ENCODE results near the gene UGT1A3. TPM values are rescaled to one million over a fixed set of nuclear protein-coding genes. Genes with fewer than 3 reads are reported as not detected.
"Not testable (repeated sequence)": the region's sequence is repeated elsewhere in the genome, so short reads cannot be mapped to it uniquely, and the experiment has no call there.

The UGT1A3 gene
- total RNA-seq, 2 experiments from 2014 or later, result not detected

- ATAC-seq (ENCODE audit: low read depth) (no peak), DNase-seq (no peak)
- Mint-ChIP-seq H3K36me3 (no peaks in the 10 kb centered on the region), H3K27ac (no peak overlapping the region), H3K4me3 (no peak overlapping the region), H3K4me1 (no peaks in the 10 kb centered on the region), H3K9me3 (no peaks in the 10 kb centered on the region), H3K27me3 (peaks cover 34% of the 10 kb centered on the region)
- POLR2A ChIA-PET, result no interaction called here
Observed at GRCh38 chr2:233698740-233699139, 30.1 kb upstream of the UGT1A3 start.

GRCh38 chr2:233699424-233700027 is 29.3 kb upstream of the UGT1A3 start:
- Mint-ChIP-seq H3K36me3 (peaks cover 2% of the 10 kb centered on the region), H3K27me3 (peaks cover 37% of the 10 kb centered on the region), H3K27ac (no peak overlapping the region), H3K4me3 (no peak overlapping the region), H3K9me3 (peaks cover 1% of the 10 kb centered on the region), H3K4me1 (no peaks in the 10 kb centered on the region)
- POLR2A ChIA-PET, result no interaction called here
- no peak for ATAC-seq (ENCODE audit: low read depth)
- no peak for DNase-seq

GRCh38 chr2:233700028-233700635 is 28.7 kb upstream of the UGT1A3 start:
- Mint-ChIP-seq H3K27me3 (peaks cover 40% of the 10 kb centered on the region), H3K27ac (no peak overlapping the region)

GRCh38 chr2:233700842-233701241 is 28.0 kb upstream of the UGT1A3 start:
- H3K9me3 Mint-ChIP-seq; DNase-seq; POLR2A ChIA-PET; H3K36me3 Mint-ChIP-seq; H3K27ac Mint-ChIP-seq; H3K4me3 Mint-ChIP-seq; ATAC-seq (ENCODE audit: low read depth); H3K4me1 Mint-ChIP-seq: not testable (repeated sequence)
- peaks cover 40% of the 10 kb centered on the region for H3K27me3 Mint-ChIP-seq

More at GRCh38 chr2:233700028-233700635, 28.7 kb upstream of the UGT1A3 start:
- POLR2A ChIA-PET, result no interaction called here
- H3K36me3 Mint-ChIP-seq, result peaks cover 2% of the 10 kb centered on the region
- H3K4me1 Mint-ChIP-seq, result no peaks in the 10 kb centered on the region
- DNase-seq (no peak), ATAC-seq (ENCODE audit: low read depth) (no peak)
- peaks cover 1% of the 10 kb centered on the region for H3K9me3 Mint-ChIP-seq
- no peak overlapping the region for H3K4me3 Mint-ChIP-seq

GRCh38 chr2:233702238-233702637 is 26.6 kb upstream of the UGT1A3 start:
- DNase-seq, result no peak
- peaks cover 1% of the 10 kb centered on the region for H3K9me3 Mint-ChIP-seq
- POLR2A ChIA-PET, result interaction anchor here (0.8 kb wide), 1 partner anchor 106 kb away, joined by 4 read pairs; no protein-coding TSS in a partner anchor
- no peaks in the 10 kb centered on the region for H3K4me1 Mint-ChIP-seq
- no peak for ATAC-seq (ENCODE audit: low read depth)
- H3K4me3 Mint-ChIP-seq, result no peak overlapping the region
- peaks cover 30% of the 10 kb centered on the region for H3K27me3 Mint-ChIP-seq
- H3K27ac Mint-ChIP-seq, result no peak overlapping the region
- H3K36me3 Mint-ChIP-seq, result peaks cover 2% of the 10 kb centered on the region

GRCh38 chr2:233705911-233706506 is 22.8 kb upstream of the UGT1A3 start:
- Mint-ChIP-seq H3K4me3 (no peak overlapping the region), H3K36me3 (peaks cover 2% of the 10 kb centered on the region), H3K9me3 (peaks cover 1% of the 10 kb centered on the region), H3K27ac (no peak overlapping the region), H3K27me3 (peaks cover 34% of the 10 kb centered on the region), H3K4me1 (no peaks in the 10 kb centered on the region)
- POLR2A ChIA-PET, result no interaction called here
- DNase-seq (no peak), ATAC-seq (ENCODE audit: low read depth) (no peak)

GRCh38 chr2:233706720-233707119 is 22.1 kb upstream of the UGT1A3 start:
- no peak overlapping the region for H3K4me3 Mint-ChIP-seq
- DNase-seq (no peak), ATAC-seq (ENCODE audit: low read depth) (no peak)
- peaks cover 2% of the 10 kb centered on the region for H3K36me3 Mint-ChIP-seq
- POLR2A ChIA-PET, result no interaction called here
- peaks cover 1% of the 10 kb centered on the region for H3K9me3 Mint-ChIP-seq
- peaks cover 31% of the 10 kb centered on the region for H3K27me3 Mint-ChIP-seq
- H3K4me1 Mint-ChIP-seq, result peaks cover 3% of the 10 kb centered on the region
- H3K27ac Mint-ChIP-seq, result no peak overlapping the region

GRCh38 chr2:233707940-233708644 is 20.8 kb upstream of the UGT1A3 start:
- Mint-ChIP-seq H3K27me3 (peaks cover 25% of the 10 kb centered on the region), H3K36me3 (peaks cover 2% of the 10 kb centered on the region), H3K9me3 (peaks cover 1% of the 10 kb centered on the region), H3K27ac (no peak overlapping the region), H3K4me1 (peaks cover 7% of the 10 kb centered on the region), H3K4me3 (no peak overlapping the region)
- POLR2A ChIA-PET, result no interaction called here
- DNase-seq, result no peak
- ATAC-seq (ENCODE audit: low read depth), result no peak

- ATAC-seq (ENCODE audit: low read depth) (no peak), DNase-seq (no peak)
- POLR2A ChIA-PET, result no interaction called here
- peaks cover 2% of the 10 kb centered on the region for H3K36me3 Mint-ChIP-seq
- peaks cover 14% of the 10 kb centered on the region for H3K4me1 Mint-ChIP-seq
- H3K9me3 Mint-ChIP-seq, result peaks cover 1% of the 10 kb centered on the region
- H3K27me3 Mint-ChIP-seq, result peaks cover 26% of the 10 kb centered on the region
- H3K4me3 Mint-ChIP-seq, result no peak overlapping the region
- H3K27ac Mint-ChIP-seq, result no peak overlapping the region
Observed at GRCh38 chr2:233708942-233709341, 19.9 kb upstream of the UGT1A3 start.

- H3K36me3 Mint-ChIP-seq, result no peaks in the 10 kb centered on the region
- no peak overlapping the region for H3K4me3 Mint-ChIP-seq
- H3K27me3 Mint-ChIP-seq, result peaks cover 35% of the 10 kb centered on the region
- H3K27ac Mint-ChIP-seq, result no peak overlapping the region
- H3K4me1 Mint-ChIP-seq, result peaks cover 21% of the 10 kb centered on the region
- H3K9me3 Mint-ChIP-seq, result no peaks in the 10 kb centered on the region
- ATAC-seq (ENCODE audit: low read depth), result peak; percentile 70
- DNase-seq, result peak; percentile 77
- POLR2A ChIA-PET, result no interaction called here
Observed at GRCh38 chr2:233711312-233712008, 17.4 kb upstream of the UGT1A3 start.

- POLR2A ChIA-PET, result no interaction called here
- no peaks in the 10 kb centered on the region for H3K9me3 Mint-ChIP-seq
- no peaks in the 10 kb centered on the region for H3K36me3 Mint-ChIP-seq
- peaks cover 21% of the 10 kb centered on the region for H3K4me1 Mint-ChIP-seq
- no peak within 1 kb of the TSS for H3K27ac Mint-ChIP-seq
- no peak for DNase-seq
- peaks cover 33% of the 10 kb centered on the region for H3K27me3 Mint-ChIP-seq
- no peak within 1 kb of the TSS for H3K4me3 Mint-ChIP-seq
- no peak for ATAC-seq (ENCODE audit: low read depth)
Observed at GRCh38 chr2:233712611-233713261, 16.1 kb upstream of the UGT1A3 start, which contains the start of gene UGT1A5. TSS of gene UGT1A5 (plus strand) at chr2:233712907. CDS start at chr2:233712992, 85 bp downstream.

GRCh38 chr2:233713262-233713615 is 15.6 kb upstream of the UGT1A3 start:
- H3K4me1 Mint-ChIP-seq, result peaks cover 21% of the 10 kb centered on the region
- peaks cover 34% of the 10 kb centered on the region for H3K27me3 Mint-ChIP-seq
- no peak for DNase-seq
- H3K9me3 Mint-ChIP-seq, result no peaks in the 10 kb centered on the region
- POLR2A ChIA-PET, result no interaction called here
- H3K27ac Mint-ChIP-seq, result no peak overlapping the region
- H3K4me3 Mint-ChIP-seq, result no peak overlapping the region
- ATAC-seq (ENCODE audit: low read depth), result no peak
- no peaks in the 10 kb centered on the region for H3K36me3 Mint-ChIP-seq

GRCh38 chr2:233714121-233714520 is 14.7 kb upstream of the UGT1A3 start:
- ATAC-seq (ENCODE audit: low read depth) (peak; percentile 73), DNase-seq (no peak)
- Mint-ChIP-seq H3K4me1 (peaks cover 22% of the 10 kb centered on the region), H3K9me3 (no peaks in the 10 kb centered on the region), H3K36me3 (no peaks in the 10 kb centered on the region), H3K27me3 (peaks cover 34% of the 10 kb centered on the region), H3K4me3 (peak overlapping the region; percentile 16), H3K27ac (peak overlapping the region; percentile 2)
- POLR2A ChIA-PET, result no interaction called here

Measured in activated naive CD8-positive, alpha-beta T cell treated with anti-CD3 and anti-CD28 coated beads, Interleukin-2, amount 10 ng/mL, durations not matched to agents 7 days and 5 days (primary cell).